Stomach (tissue), 9 donors: Measurements from ENCODE around the gene PRR16. TPM values are rescaled to one million over a fixed set of nuclear protein-coding genes. Genes with fewer than 3 reads are reported as not detected.
"Not testable (repeated sequence)": the region's sequence is repeated elsewhere in the genome, so short reads cannot be mapped to it uniquely, and the experiment has no call there.

Source experiments
- DNase-seq, 2 donors: peaks; one replicate each; pipeline versions ENCODE4 v3.0.0 to v3.0.0-alpha.2; 2013 to 2019
- H3K27ac ChIP-seq, 5 donors: fragments of 200-600 bp in 4 of 5; sonication (generic) in 4 of 5; one replicate each; pipeline ENCODE4 v1.5.1; 2013 to 2019; ENCODE audit warnings: mild to moderate bottlenecking in 1 of 5, moderate library complexity in 1 of 5
- H3K27me3 ChIP-seq, 3 donors: fragments of 200-600 bp; sonication (generic); one replicate each; pipeline ENCODE4 v1.5.1; 2017 to 2019; ENCODE audit warnings: mixed run types in 1 of 3
- H3K36me3 ChIP-seq, 4 donors: fragments of 200-600 bp; sonication (generic); 1 replicate in 3 of 4; 2 replicates in 1 of 4; pipeline ENCODE4 v1.5.1; 2016 to 2019
- H3K4me1 ChIP-seq, 4 donors: fragments of 200-600 bp; sonication (generic); one replicate each; pipeline ENCODE4 v1.5.1; 2016 to 2019
- H3K4me3 ChIP-seq, 4 donors: fragments of 200-600 bp; sonication (generic) in 3 of 4; one replicate each; pipeline ENCODE4 v1.5.1; 2016 to 2019; ENCODE audit warnings: mild to moderate bottlenecking in 1 of 4
- H3K9me3 ChIP-seq, 4 donors: fragments of 200-600 bp; sonication (generic); one replicate each; pipeline ENCODE4 v1.5.1; 2016 to 2019
- CTCF ChIP-seq, 7 experiments: fragments of 450-650 bp in 4 of 7; fragments of 200-600 bp in 3 of 7; sonication (generic) in 3 of 7; IDR thresholded peaks; one replicate each; pipeline ENCODE4 v1.5.1; 2016 to 2019; ENCODE audit warnings: antibody characterized with exemption in 7 of 7, control low read depth in 2 of 7, mild to moderate bottlenecking in 1 of 7
- EP300 ChIP-seq: sonication (generic); formaldehyde crosslinking; IDR thresholded peaks from one replicate; pipeline ENCODE4 v1.6.1; 2017; ENCODE audit warnings: antibody characterized with exemption
- POLR2A ChIP-seq, 4 donors: fragments of 450-650 bp; IDR thresholded peaks; one replicate each; pipeline ENCODE4 v1.6.1; 2016; ENCODE audit warnings: antibody characterized with exemption in 4 of 4, control low read depth in 2 of 4, mild to moderate bottlenecking in 1 of 4, moderate library complexity in 1 of 4
- POLR2AphosphoS5 ChIP-seq, 3 donors: sonication (generic); formaldehyde crosslinking; IDR thresholded peaks; one replicate each; pipeline ENCODE4 v1.6.1; 2016; ENCODE audit warnings: antibody characterized with exemption in 3 of 3
- WGBS, 5 donors: extraction: QIAGEN DNeasy Blood & Tissue Kit in 3 of 5; methylation state at CpG; one replicate each; pipeline versions ENCODE4 v1.1.5 to v1.1.7; 2013 to 2018; 5-methylcytosine and 5-hydroxymethylcytosine counted together
- intact Hi-C: fragments of 100-400 bp; cut with DNase I; formaldehyde crosslinking; loops from one replicate; pipeline ENCODE4 v1.15.1; 2023; ENCODE audit warnings: low total_unique reads
- polyA plus RNA-seq, 3 donors: library from polyadenylated mRNA; stranded (reverse); fragments of 200-250 nt; gene quantifications; one replicate each; pipeline ENCODE4 v1.2.3, GENCODE V29; 2013
- total RNA-seq, 5 donors: library from RNA; depleted of rRNA; stranded (reverse); fragments of >200 nt; gene quantifications; one replicate each; pipeline versions ENCODE4 v1.1.0 to v1.2.3, GENCODE V29; 2014 to 2016
- donor health status: healthy with polysubstance abuse.
- donor health status: Bipolar disorder and iron deficiency.
- donor health status: healthy.

PRR16 gene
- total and polyA plus RNA-seq, 8 donors: 1.3 to 40.8 (median 8.1) TPM

GRCh38 chr5:120457839-120458507 lies 6.1 kb upstream of the PRR16 start:
- H3K4me1 ChIP-seq: peaks cover 0 to 5% (median under 1%) of the 10 kb centered on the region in 4 donors
- peaks cover 0 to 8% (median 0%) of the 10 kb centered on the region in 3 donors for H3K27me3 ChIP-seq
- no peak for TF ChIP-seq POLR2A (IDR thresholded peaks at IDR 0.05)
- peak in 5 of 7 experiments; percentile 46 to 73 (median 59) for TF ChIP-seq CTCF (IDR thresholded peaks at IDR 0.05)
- H3K36me3 ChIP-seq: no peaks in the 10 kb centered on the region
- intact Hi-C loops: no loop called here
- peak overlapping the region; percentile 35 to 48 (median 38) for H3K4me3 ChIP-seq
- peak overlapping the region in 2 of 5 donors; percentile 52 to 58 for H3K27ac ChIP-seq
- H3K9me3 ChIP-seq: no peaks in the 10 kb centered on the region
- 36 to 57% (median 47%) methylated on average over 20 of the region's 20 CpGs for WGBS, 5 donors
- peak; percentile 53 to 82 for DNase-seq

DNA sequence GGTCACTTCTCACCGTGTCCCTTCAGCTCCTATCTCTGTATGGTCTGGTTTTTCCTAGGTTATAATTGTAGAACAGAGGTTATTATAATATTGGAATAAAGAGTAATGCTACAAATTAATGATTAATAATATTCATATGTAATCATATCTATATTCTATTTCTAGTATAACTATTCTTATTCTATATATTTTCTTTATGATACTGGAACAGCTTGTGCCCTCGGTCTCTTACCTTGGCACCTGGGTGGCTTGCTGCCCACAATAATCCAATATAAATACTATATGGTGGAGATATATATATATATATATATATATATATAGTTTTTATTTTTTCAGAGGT lies 5.6 kb upstream of the PRR16 start:
- 52 to 60% (median 56%) methylated on average over 2 of the region's 2 CpGs for WGBS, 5 donors
- H3K27ac ChIP-seq: peak overlapping the region in 1 of 5 donors; percentile 52
- DNase-seq, intact Hi-C loops, H3K4me1 ChIP-seq, H3K9me3 ChIP-seq, H3K36me3 ChIP-seq: not testable (repeated sequence)
- peaks cover 0 to 13% (median 0%) of the 10 kb centered on the region in 3 donors for H3K27me3 ChIP-seq
- peak overlapping the region in 3 of 4 donors; percentile 35 to 48 (median 41) for H3K4me3 ChIP-seq

- 64 to 76% (median 74%) methylated on average over 2 of the region's 2 CpGs for WGBS, 5 donors
- Histone ChIP-seq H3K4me3 (no peak overlapping the region), H3K9me3 (no peaks in the 10 kb centered on the region)
Observed at GRCh38 chr5:120461251-120461650, 2.8 kb upstream of the PRR16 start.

DNA sequence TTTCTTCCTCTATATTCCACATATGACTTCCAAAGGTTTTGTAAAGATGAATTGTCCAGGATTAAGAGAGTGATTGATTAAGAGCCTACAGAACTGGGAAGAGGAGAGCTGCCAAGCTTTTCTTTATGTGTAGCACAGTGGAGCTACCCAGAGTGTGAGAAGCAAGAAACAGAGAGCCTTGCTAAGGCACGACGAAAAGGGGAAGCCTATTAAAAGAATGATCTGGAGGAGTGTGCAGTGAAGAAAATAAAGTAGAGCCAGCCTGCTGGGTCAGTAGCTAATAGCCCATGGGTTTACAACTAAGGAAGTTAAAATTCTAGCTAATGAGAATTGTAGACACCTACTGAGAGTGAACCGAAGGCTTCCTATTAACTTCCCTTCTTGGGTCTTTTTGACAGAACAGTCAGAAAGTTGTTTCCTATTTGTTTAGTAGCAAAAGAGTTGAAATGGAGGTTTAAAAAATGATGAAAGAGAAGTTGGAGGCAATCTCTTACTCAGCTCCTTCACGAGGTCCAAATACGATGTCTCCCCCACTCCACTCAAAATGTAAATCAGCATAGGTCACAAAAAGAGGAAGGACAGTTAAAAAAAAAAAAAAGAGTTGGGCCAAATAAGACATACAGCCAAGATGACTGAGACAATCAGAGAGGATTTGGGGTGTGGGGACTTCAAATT lies 957 bp upstream of the PRR16 start:
- no peaks in the 10 kb centered on the region for H3K9me3 ChIP-seq
- H3K4me3 ChIP-seq: peak overlapping the region in 1 of 4 donors; percentile 61
- intact Hi-C loops: no loop called here
- WGBS, 5 donors: 43 to 58% (median 51%) methylated on average over 5 of the region's 5 CpGs
- H3K4me1 ChIP-seq: peaks cover 15 to 32% (median 22%) of the 10 kb centered on the region in 4 donors
- peaks cover 0 to 44% (median 21%) of the 10 kb centered on the region in 3 donors for H3K27me3 ChIP-seq
- H3K27ac ChIP-seq: peak overlapping the region in 2 of 5 donors; percentile 79 to 80
- no peaks in the 10 kb centered on the region for H3K36me3 ChIP-seq
- TF ChIP-seq EP300 (no peak), POLR2AphosphoS5 (IDR thresholded peaks at IDR 0.05) (no peak), CTCF (IDR thresholded peaks at IDR 0.05) (no peak), POLR2A (IDR thresholded peaks at IDR 0.05) (no peak)
- DNase-seq: no peak

More at GRCh38 chr5:120461251-120461650, 2.8 kb upstream of the PRR16 start:
- Histone ChIP-seq H3K27ac (no peak overlapping the region), H3K27me3 (peaks cover 0 to 41% (median 21%) of the 10 kb centered on the region in 3 donors), H3K4me1 (peaks cover 15 to 32% (median 25%) of the 10 kb centered on the region in 4 donors), H3K36me3 (no peaks in the 10 kb centered on the region)
- no peak for DNase-seq
- no peak for TF ChIP-seq POLR2AphosphoS5 (IDR thresholded peaks at IDR 0.05)
- no peak for TF ChIP-seq CTCF (IDR thresholded peaks at IDR 0.05)
- no peak for TF ChIP-seq EP300
- no peak for TF ChIP-seq POLR2A (IDR thresholded peaks at IDR 0.05)
- intact Hi-C loops: no loop called here
